ENCODE results near the gene MACROD1. TPM values are rescaled to one million over a fixed set of nuclear protein-coding genes. Genes with fewer than 3 reads are reported as not detected.

The MACROD1 gene
- total RNA-seq, 1 donor from 2014 or later = 29.6 TPM

GRCh38 chr11:64019106-64020037, 146.5 kb downstream of the MACROD1 start:
- no peak overlapping the region for H3K4me3 Mint-ChIP-seq (ENCODE audit: unreplicated experiment)
- H3K36me3 Mint-ChIP-seq (ENCODE audit: unreplicated experiment) = no peaks in the 10 kb centered on the region
- H3K27me3 Mint-ChIP-seq (ENCODE audit: unreplicated experiment) = no peaks in the 10 kb centered on the region
- no peak overlapping the region for H3K27ac Mint-ChIP-seq (ENCODE audit: unreplicated experiment)
- no peak for DNase-seq (ENCODE audit: extremely low spot score, unreplicated experiment)
- H3K4me1 Mint-ChIP-seq (ENCODE audit: unreplicated experiment) = peaks cover 24% of the 10 kb centered on the region
- no peak for TF ChIP-seq CTCF (IDR thresholded peaks at IDR 0.05)
- no peaks in the 10 kb centered on the region for H3K9me3 Mint-ChIP-seq (ENCODE audit: unreplicated experiment)

DNA sequence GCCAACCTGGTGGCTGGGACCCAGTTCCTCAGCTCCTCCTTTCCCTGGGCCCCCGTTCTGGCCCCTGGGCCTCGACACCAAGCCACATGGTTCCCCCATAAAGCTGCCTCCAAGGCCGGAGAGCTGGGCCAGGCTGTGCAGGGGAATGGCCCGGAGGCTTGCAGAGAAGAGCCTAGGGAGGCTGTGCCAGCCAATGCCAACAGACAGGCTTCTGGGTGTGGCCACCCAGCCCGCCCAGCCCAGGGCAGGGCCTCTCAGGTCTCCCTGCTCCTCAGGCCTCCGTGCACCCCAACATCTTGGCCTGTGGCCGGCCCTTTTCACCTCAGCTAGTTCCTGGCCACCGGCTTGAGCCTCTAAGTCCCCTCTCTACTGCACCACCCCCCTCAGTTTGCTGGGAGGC, 147.6 kb downstream of the MACROD1 start:
- Mint-ChIP-seq H3K27ac (ENCODE audit: unreplicated experiment) (no peak overlapping the region), H3K4me3 (ENCODE audit: unreplicated experiment) (no peak overlapping the region), H3K27me3 (ENCODE audit: unreplicated experiment) (no peaks in the 10 kb centered on the region), H3K4me1 (ENCODE audit: unreplicated experiment) (peaks cover 19% of the 10 kb centered on the region), H3K9me3 (ENCODE audit: unreplicated experiment) (no peaks in the 10 kb centered on the region), H3K36me3 (ENCODE audit: unreplicated experiment) (no peaks in the 10 kb centered on the region)
- no peak for TF ChIP-seq CTCF (IDR thresholded peaks at IDR 0.05)
- DNase-seq (ENCODE audit: extremely low spot score, unreplicated experiment) = no peak

DNA sequence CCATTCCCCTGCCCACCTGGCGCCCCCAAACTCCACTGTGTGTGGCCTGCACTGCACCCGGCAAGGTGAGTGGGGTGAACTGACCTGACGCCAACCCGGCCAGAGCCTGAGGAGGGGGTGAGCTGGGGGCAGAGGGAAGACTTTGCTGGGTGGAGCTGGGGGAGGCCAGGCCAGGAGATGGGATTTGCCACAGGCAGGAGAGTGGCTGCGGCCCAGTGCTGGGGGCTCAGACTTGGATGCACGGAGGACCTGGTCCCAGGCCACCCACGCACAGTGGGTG, 148.0 kb downstream of the MACROD1 start:
- H3K9me3 Mint-ChIP-seq (ENCODE audit: unreplicated experiment) = no peaks in the 10 kb centered on the region
- no peaks in the 10 kb centered on the region for H3K27me3 Mint-ChIP-seq (ENCODE audit: unreplicated experiment)
- no peaks in the 10 kb centered on the region for H3K36me3 Mint-ChIP-seq (ENCODE audit: unreplicated experiment)

DNA sequence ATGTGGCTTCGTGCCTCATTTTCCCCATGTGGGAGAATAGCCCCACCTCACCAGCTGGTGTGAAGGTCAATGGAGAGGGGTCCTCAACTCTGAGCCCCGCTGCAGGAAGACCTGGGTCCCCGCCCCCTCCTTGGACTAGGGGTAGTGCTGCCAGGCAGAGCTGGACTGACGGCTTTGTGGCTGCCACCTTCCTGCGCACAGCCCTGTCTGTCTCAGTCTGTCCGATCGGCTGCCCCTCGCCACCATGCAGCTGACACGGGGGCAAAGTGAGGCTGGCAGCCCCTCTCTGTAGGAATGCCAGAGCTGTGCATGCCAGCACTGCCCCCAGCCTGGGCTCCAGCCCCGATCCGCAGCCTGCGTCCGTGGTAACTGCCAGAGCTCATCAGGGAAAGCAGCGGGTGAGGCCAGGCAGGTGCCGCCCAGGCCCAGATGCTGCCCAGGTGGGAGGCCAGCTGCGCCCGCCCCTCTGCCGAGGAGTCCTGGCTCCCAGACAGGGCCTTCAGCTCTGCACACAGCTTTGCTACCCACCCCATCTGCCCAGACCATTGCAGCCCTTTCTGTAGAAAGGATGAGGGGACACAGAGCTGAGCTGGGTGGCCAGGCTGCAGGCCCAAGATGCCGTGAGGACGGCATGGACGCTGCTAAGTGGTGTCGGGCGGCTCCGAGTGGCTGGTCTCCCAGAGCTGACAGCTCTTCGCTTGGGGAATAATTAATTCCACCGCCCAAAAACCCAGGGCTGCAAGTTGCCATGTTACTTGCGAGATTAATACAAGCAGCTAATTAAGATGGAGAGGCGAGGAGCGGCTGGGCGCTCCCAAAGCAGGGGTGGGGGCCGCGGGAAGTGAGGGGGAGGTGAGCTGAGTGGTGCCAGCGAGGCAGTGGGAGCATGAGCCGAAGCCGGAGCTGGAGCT, 149.7 kb downstream of the MACROD1 start:
- Mint-ChIP-seq H3K27me3 (ENCODE audit: unreplicated experiment) (no peaks in the 10 kb centered on the region), H3K9me3 (ENCODE audit: unreplicated experiment) (no peaks in the 10 kb centered on the region), H3K27ac (ENCODE audit: unreplicated experiment) (no peak overlapping the region)

More for the DNA sequence above, 148.0 kb downstream of the MACROD1 start:
- DNase-seq (ENCODE audit: extremely low spot score, unreplicated experiment) = no peak
- TF ChIP-seq CTCF (IDR thresholded peaks at IDR 0.05) = no peak
- Mint-ChIP-seq H3K4me1 (ENCODE audit: unreplicated experiment) (peaks cover 17% of the 10 kb centered on the region), H3K4me3 (ENCODE audit: unreplicated experiment) (no peak overlapping the region), H3K27ac (ENCODE audit: unreplicated experiment) (no peak overlapping the region)

More for the DNA sequence above, 149.7 kb downstream of the MACROD1 start:
- H3K4me3 Mint-ChIP-seq (ENCODE audit: unreplicated experiment) = no peak overlapping the region
- H3K4me1 Mint-ChIP-seq (ENCODE audit: unreplicated experiment) = peaks cover 3% of the 10 kb centered on the region
- no peak for DNase-seq (ENCODE audit: extremely low spot score, unreplicated experiment)
- no peak for TF ChIP-seq CTCF (IDR thresholded peaks at IDR 0.05)
- H3K36me3 Mint-ChIP-seq (ENCODE audit: unreplicated experiment) = no peaks in the 10 kb centered on the region

Data from osteocyte (in vitro differentiated cells).